Choroid plexus epithelial cell (primary cell): ENCODE results near the gene IQCM.

Source experiments
- DNase-seq: peaks from one replicate; pipeline ENCODE4 v3.0.0-alpha.2; 2010; ENCODE audit warnings: low read depth
- H3K4me3 ChIP-seq: 2 replicates; pipeline ENCODE4 v1.5.1; 2011; ENCODE audit warnings: low read depth, mild to moderate bottlenecking, control low read depth, low read length, moderate library complexity
- CTCF ChIP-seq: conservative IDR thresholded peaks from 2 replicates; pipeline ENCODE4 v1.5.1; 2011; ENCODE audit warnings: low read depth, mild to moderate bottlenecking, control low read depth, inconsistent platforms, low read length, moderate library complexity

The IQCM gene

GRCh38 chr4:149321438-149321837 lies 494.2 kb downstream of the IQCM start:
- no peak overlapping the region for H3K4me3 ChIP-seq
- DNase-seq: no peak
- TF ChIP-seq CTCF: no peak

- TF ChIP-seq CTCF: no peak
- no peak for DNase-seq
- no peak overlapping the region for H3K4me3 ChIP-seq
These were observed 504.6 kb downstream of the IQCM start for GRCh38 chr4:149311076-149311475.

GRCh38 chr4:149306537-149306936 lies 509.1 kb downstream of the IQCM start:
- DNase-seq: no peak
- TF ChIP-seq CTCF: no peak

More at GRCh38 chr4:149306537-149306936, 509.1 kb downstream of the IQCM start:
- H3K4me3 ChIP-seq: no peak overlapping the region
